Astrocyte of the cerebellum (primary cell): ENCODE results near the gene DDR2.

ENCODE experiments used
- DNase-seq: peaks from one replicate; pipeline ENCODE4 v3.0.0-alpha.2; 2011; ENCODE audit warnings: low read depth
- H3K4me3 ChIP-seq: 2 replicates; pipeline ENCODE4 v1.5.1; 2011; ENCODE audit warnings: mild to moderate bottlenecking, low read depth, low read length, moderate library complexity
- in situ Hi-C: cut with HindIII; loops from 2 replicates; pipeline ENCODE4 v1.10.0; 2017; ENCODE audit warnings: low sequenced_read_pairs
- TF ChIP-seq, protein P1 (sequence below): IDR thresholded peaks from 2 replicates; pipeline ENCODE4 v1.5.1; 2012; ENCODE audit warnings: low read length, low read depth, moderate library complexity, mild to moderate bottlenecking; ENCODE audit errors: missing control alignments

Gene DDR2

DNA sequence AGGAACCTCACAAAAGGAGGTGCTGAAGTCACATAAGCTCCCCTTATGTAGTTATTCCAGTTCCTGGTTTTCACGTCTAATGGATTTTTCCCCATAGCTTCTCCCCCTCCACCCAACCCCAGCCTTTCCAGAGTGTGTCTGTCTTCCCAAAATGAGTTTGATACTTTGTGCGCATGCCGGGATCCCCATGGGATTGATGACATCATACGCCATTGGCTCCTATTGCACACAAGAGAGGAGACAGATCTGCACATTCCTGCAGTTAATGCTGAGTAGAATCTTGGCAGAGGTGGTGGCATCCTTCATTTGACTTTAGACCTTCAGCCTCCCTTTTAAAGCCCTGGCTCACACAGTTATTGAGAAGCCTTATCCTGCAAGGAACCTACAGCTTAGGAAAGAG lies 71.4 kb downstream of the DDR2 start:
- TF ChIP-seq, protein P1, sequence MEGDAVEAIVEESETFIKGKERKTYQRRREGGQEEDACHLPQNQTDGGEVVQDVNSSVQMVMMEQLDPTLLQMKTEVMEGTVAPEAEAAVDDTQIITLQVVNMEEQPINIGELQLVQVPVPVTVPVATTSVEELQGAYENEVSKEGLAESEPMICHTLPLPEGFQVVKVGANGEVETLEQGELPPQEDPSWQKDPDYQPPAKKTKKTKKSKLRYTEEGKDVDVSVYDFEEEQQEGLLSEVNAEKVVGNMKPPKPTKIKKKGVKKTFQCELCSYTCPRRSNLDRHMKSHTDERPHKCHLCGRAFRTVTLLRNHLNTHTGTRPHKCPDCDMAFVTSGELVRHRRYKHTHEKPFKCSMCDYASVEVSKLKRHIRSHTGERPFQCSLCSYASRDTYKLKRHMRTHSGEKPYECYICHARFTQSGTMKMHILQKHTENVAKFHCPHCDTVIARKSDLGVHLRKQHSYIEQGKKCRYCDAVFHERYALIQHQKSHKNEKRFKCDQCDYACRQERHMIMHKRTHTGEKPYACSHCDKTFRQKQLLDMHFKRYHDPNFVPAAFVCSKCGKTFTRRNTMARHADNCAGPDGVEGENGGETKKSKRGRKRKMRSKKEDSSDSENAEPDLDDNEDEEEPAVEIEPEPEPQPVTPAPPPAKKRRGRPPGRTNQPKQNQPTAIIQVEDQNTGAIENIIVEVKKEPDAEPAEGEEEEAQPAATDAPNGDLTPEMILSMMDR, result no peak
- in situ Hi-C loops, result no loop called here

DNA sequence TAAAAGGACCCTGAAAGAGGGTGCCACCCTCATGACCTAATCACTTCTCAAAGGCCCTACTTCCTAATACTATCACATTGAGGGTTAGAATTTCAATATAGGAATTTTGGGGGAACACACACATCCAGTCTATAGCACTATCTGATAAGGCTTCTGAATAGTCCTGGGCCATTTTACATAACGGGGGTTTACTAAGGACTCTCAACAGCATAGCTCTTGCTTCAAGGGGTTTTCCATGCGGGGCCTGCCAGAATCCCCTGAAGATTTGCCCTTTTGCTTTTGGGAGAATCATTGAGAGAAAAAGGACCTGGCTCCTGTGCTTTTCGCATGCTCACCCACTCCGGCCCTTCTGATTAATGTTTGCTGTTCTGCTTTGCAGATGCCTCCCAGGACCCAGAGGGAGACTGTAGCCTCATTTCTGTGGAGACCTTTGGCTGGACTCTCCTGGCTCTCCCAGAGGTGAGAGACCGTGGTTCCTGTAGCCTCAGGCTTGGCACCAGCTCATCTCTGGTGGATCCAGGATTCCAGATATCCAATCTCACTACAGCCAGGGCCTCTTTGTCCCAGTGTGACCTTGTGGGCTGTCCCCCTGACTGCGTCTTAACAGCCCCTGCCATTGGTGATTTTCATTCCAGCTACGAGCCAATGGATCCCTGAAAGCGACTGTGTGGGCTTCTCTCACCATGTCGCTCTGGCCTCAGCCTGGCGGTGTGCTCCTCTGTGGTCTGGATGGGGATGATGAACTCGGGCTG lies 72.6 kb downstream of the DDR2 start:
- TF ChIP-seq, protein P1, result no peak
- DNase-seq, result no peak
- no peak overlapping the region for H3K4me3 ChIP-seq
- in situ Hi-C loops, result no loop called here

More for the DNA sequence above, 71.4 kb downstream of the DDR2 start:
- DNase-seq, result no peak
- no peak overlapping the region for H3K4me3 ChIP-seq

DNA sequence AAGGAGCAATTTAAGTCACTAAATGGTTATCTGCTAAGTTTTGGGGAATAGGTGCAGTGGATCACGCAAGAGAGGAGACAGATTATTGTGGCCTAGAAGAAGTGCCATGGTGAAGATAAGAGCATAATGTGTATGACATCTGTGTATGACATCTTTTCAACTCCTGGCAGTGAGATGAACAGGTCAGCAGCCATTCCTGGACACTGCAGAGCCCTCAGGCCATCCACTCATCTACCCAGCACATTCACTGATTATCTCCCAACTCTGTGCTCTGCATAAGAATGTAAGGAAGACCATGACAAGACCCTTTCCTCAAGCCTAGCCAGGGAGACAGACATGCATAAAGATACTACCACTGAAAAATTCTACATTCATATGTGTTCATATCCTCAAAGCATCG lies 73.7 kb downstream of the DDR2 start:
- in situ Hi-C loops, result no loop called here

GRCh38 chr1:162706606-162707005 lies 74.3 kb downstream of the DDR2 start:
- in situ Hi-C loops, result no loop called here
- H3K4me3 ChIP-seq, result no peak overlapping the region
- TF ChIP-seq, protein P1, result no peak
- DNase-seq, result no peak

More for the DNA sequence above, 73.7 kb downstream of the DDR2 start:
- DNase-seq, result no peak
- TF ChIP-seq, protein P1, result no peak
- H3K4me3 ChIP-seq, result no peak overlapping the region

GRCh38 chr1:162708286-162708685 lies 76.0 kb downstream of the DDR2 start:
- no peak overlapping the region for H3K4me3 ChIP-seq
- in situ Hi-C loops, result no loop called here
- DNase-seq, result no peak
- TF ChIP-seq, protein P1, result no peak

DNA sequence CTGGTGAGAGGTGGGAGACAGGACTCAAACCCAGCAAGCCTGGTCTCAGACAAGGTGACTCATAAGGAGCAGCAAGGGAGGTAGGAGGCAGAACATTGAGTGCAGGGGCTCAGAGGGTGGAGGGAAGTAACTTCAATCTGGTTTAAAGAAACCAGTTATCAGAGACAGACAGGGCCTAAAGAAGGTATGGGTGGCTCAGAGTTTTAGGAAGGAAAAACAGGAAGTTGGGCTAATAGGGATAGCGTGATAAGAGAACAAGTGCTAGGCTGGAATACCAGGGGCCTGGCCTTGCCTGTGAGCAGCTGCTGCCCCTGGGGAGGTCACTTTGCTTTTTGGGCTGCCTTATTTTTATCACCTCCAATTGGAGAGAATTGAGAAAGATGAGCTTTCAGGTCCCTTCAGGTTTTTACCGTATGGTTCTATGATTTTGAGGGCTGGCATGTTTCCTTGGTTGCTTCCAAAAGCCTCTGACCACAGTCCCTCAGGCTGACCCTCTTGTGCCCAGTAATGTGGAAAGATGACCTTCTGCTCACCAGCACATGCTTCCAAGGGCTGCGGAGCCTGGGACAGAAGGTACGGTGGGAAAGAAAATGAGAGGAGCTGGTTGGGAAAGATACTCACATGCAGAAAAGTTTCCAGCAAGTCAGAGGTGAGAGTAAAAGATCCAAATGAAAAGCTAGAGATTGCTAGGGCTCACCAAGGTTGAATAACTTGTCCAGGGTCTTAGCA lies 77.0 kb downstream of the DDR2 start:
- no peak overlapping the region for H3K4me3 ChIP-seq
- in situ Hi-C loops, result no loop called here
- no peak for DNase-seq
- TF ChIP-seq, protein P1, result no peak
